Lower lobe of right lung (tissue), 2 donors: Measurements from ENCODE around the gene FFAR2. TPM values are rescaled to one million over a fixed set of nuclear protein-coding genes. Genes with fewer than 3 reads are reported as not detected.

Experiments used
- ATAC-seq, 2 donors: fragments of 200-7000 bp; cut with Tn5 transposase; one replicate each; pipeline ENCODE4 v1.9.1; 2020 to 2022; ENCODE audit warnings: mild to moderate bottlenecking in 2 of 2, moderate library complexity in 2 of 2
- DNase-seq: peaks from one replicate; pipeline ENCODE4 v3.0.0-alpha.2; 2020
- H3K27ac ChIP-seq: fragments of 200-600 bp; one replicate; pipeline ENCODE4 v1.8.0; 2022
- H3K27me3 ChIP-seq: fragments of 200-600 bp; one replicate; pipeline ENCODE4 v1.8.0; 2022; ENCODE audit warnings: low read depth
- H3K36me3 ChIP-seq: fragments of 200-600 bp; one replicate; pipeline ENCODE4 v1.8.0; 2022; ENCODE audit warnings: mild to moderate bottlenecking
- H3K4me1 ChIP-seq: fragments of 200-600 bp; one replicate; pipeline ENCODE4 v1.8.0; 2022
- H3K4me3 ChIP-seq: fragments of 200-600 bp; one replicate; pipeline ENCODE4 v1.8.0; 2022; ENCODE audit warnings: mild to moderate bottlenecking
- H3K9me3 ChIP-seq: fragments of 200-600 bp; one replicate; pipeline ENCODE4 v1.8.0; 2022
- intact Hi-C: fragments of 100-400 bp; cut with DNase I; formaldehyde crosslinking; loops from one replicate; pipeline ENCODE4 v1.11.0; 2022
- total RNA-seq: library from RNA; stranded (reverse); fragmentation: NEBNext Ultra II Directional; extraction: Animal tissue kit (Norgen Biotek cat#: 25700); gene quantifications from one replicate; pipeline ENCODE4 v1.2.1, GENCODE V29; 2021
- TF ChIP-seq, protein P1 (sequence below): fragments of 200-600 bp; IDR thresholded peaks from one replicate; pipeline ENCODE4 v1.8.0; 2022; ENCODE audit warnings: antibody characterized with exemption, mild to moderate bottlenecking
- donor health status: DM: no; HTN: yes; CAD: no; lungs with severe emphysema.

Gene FFAR2
- total RNA-seq, 1 donor from 2014 or later: 4.7 TPM

- TF ChIP-seq, protein P1, sequence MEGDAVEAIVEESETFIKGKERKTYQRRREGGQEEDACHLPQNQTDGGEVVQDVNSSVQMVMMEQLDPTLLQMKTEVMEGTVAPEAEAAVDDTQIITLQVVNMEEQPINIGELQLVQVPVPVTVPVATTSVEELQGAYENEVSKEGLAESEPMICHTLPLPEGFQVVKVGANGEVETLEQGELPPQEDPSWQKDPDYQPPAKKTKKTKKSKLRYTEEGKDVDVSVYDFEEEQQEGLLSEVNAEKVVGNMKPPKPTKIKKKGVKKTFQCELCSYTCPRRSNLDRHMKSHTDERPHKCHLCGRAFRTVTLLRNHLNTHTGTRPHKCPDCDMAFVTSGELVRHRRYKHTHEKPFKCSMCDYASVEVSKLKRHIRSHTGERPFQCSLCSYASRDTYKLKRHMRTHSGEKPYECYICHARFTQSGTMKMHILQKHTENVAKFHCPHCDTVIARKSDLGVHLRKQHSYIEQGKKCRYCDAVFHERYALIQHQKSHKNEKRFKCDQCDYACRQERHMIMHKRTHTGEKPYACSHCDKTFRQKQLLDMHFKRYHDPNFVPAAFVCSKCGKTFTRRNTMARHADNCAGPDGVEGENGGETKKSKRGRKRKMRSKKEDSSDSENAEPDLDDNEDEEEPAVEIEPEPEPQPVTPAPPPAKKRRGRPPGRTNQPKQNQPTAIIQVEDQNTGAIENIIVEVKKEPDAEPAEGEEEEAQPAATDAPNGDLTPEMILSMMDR: no peak
- H3K36me3 ChIP-seq: no peaks in the 10 kb centered on the region
- H3K27me3 ChIP-seq: no peaks in the 10 kb centered on the region
- DNase-seq: no peak
- intact Hi-C loops: no loop called here
- peaks cover 34% of the 10 kb centered on the region for H3K4me1 ChIP-seq
- H3K9me3 ChIP-seq: no peaks in the 10 kb centered on the region
- H3K27ac ChIP-seq: no peak overlapping the region
- no peak for ATAC-seq
- no peak overlapping the region for H3K4me3 ChIP-seq
Observed at GRCh38 chr19:35451338-35452096, 3.5 kb downstream of the FFAR2 start.

DNA sequence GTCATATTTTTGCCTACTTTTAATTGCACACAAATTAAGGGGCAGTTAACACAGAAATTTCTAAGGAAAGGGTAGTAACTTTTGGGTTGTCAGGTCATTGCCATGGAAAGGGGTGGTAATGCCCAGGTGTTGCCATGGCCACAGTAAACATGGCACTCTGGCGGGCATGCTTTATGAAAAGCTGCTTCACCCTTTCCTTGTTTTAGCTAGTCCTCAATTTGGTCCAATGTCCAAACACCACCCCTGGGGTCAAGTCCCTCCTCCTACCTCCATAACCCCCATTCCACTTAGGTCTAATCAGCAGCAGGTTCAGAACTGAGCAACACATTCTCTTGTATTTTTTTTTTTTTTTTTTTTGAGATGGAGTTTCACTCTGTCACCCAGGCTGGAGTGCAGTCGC lies 6.6 kb downstream of the FFAR2 start:
- H3K36me3 ChIP-seq: no peaks in the 10 kb centered on the region
- DNase-seq (no peak), ATAC-seq (no peak)
- intact Hi-C loops: no loop called here
- TF ChIP-seq, protein P1: no peak
- H3K9me3 ChIP-seq: no peaks in the 10 kb centered on the region
- H3K27me3 ChIP-seq: no peaks in the 10 kb centered on the region
- H3K4me1 ChIP-seq: peaks cover 21% of the 10 kb centered on the region
- H3K4me3 ChIP-seq: no peak overlapping the region
- no peak overlapping the region for H3K27ac ChIP-seq

- TF ChIP-seq, protein P1: no peak
- no peaks in the 10 kb centered on the region for H3K27me3 ChIP-seq
- DNase-seq (no peak), ATAC-seq (no peak)
- no peak overlapping the region for H3K4me3 ChIP-seq
- peaks cover 23% of the 10 kb centered on the region for H3K4me1 ChIP-seq
- no peak overlapping the region for H3K27ac ChIP-seq
- no peaks in the 10 kb centered on the region for H3K9me3 ChIP-seq
- intact Hi-C loops: no loop called here
- no peaks in the 10 kb centered on the region for H3K36me3 ChIP-seq
Observed at GRCh38 chr19:35455616-35456201, 7.7 kb downstream of the FFAR2 start.

DNA sequence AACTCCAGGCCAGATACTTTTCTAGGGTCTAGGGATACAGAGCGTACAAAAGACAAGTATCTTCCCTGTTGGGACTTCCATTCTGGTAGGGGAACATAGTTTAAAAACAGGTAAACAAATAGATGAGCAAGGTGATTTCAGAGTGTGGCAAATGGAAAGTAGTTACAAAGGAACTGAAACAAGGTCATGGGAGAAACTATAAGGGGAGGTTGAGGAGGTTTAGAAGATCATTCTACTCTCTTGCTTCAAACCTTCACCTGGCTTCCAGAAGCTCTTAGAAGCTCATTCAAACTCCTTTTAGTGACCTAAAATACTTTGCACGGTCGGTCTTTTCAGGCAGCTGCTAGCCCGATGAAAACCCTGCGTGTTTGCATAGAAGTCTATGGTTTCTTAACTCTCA lies 9.1 kb downstream of the FFAR2 start:
- TF ChIP-seq, protein P1: no peak
- no peak for DNase-seq
- H3K4me1 ChIP-seq: peaks cover 30% of the 10 kb centered on the region

GRCh38 chr19:35458192-35458591 lies 10.1 kb downstream of the FFAR2 start:
- ATAC-seq (no peak), DNase-seq (no peak)
- Histone ChIP-seq H3K4me3 (no peak overlapping the region), H3K27ac (no peak overlapping the region), H3K9me3 (no peaks in the 10 kb centered on the region), H3K27me3 (no peaks in the 10 kb centered on the region), H3K4me1 (peaks cover 36% of the 10 kb centered on the region), H3K36me3 (no peaks in the 10 kb centered on the region)
- intact Hi-C loops: no loop called here
- TF ChIP-seq, protein P1: no peak

More for the DNA sequence above, 9.1 kb downstream of the FFAR2 start:
- Histone ChIP-seq H3K27me3 (no peaks in the 10 kb centered on the region), H3K4me3 (no peak overlapping the region), H3K27ac (no peak overlapping the region), H3K9me3 (no peaks in the 10 kb centered on the region), H3K36me3 (no peaks in the 10 kb centered on the region)
- intact Hi-C loops: no loop called here
- no peak for ATAC-seq
